Uterine smooth muscle cell (primary cell): ENCODE results near the gene STS. TPM values are rescaled to one million over a fixed set of nuclear protein-coding genes. Genes with fewer than 3 reads are reported as not detected.

Experiments used
- total RNA-seq: library from RNA; depleted of rRNA; stranded (reverse); fragments of >200 nt; gene quantifications from 2 replicates; pipeline ENCODE4 v1.2.3, GENCODE V29; 2014

STS gene
- 2.9 and 3.2 TPM in 2 replicates for total RNA-seq

GRCh38 chrX:7147413-7147977 lies at the start of gene STS:
STS (plus strand) TSS chrX:7147712; CDS start chrX:7253200, 105,488 bp downstream.

GRCh38 chrX:7147978-7148854 lies 704 bp downstream of the STS start, which contains the start of gene PUDP:
PUDP (minus strand) TSS chrX:7148153; CDS start chrX:7148113, 40 bp downstream.

Other genes with a start within 250 kb of the STS start
- gene PUDP, start 441 bp downstream of the STS start, total RNA-seq: 10.4 and 11.5 TPM in 2 replicates